NCI-H1105 treated with DMSO at 0.1 percent for 48 hours (cell line): ENCODE measurements around the gene EEF1A1.
A peak's percentile ranks its signal among the peaks of the same experiment; 100 is the strongest.
"Not testable (repeated sequence)": the region's sequence is repeated elsewhere in the genome, so short reads cannot be mapped to it uniquely, and the experiment has no call there.

Source experiments
- DNase-seq: peaks from one replicate; lab custom pipeline; 2025; lab: John Stamatoyannopoulos, UW

The EEF1A1 gene

GRCh38 chr6:73537677-73538076, 16.8 kb upstream of the EEF1A1 start:
- DNase-seq = no peak

- DNase-seq = no peak
Observed at GRCh38 chr6:73534628-73535027, 13.8 kb upstream of the EEF1A1 start.

GRCh38 chr6:73532293-73532692, 11.5 kb upstream of the EEF1A1 start:
- no peak for DNase-seq

- no peak for DNase-seq
Observed at GRCh38 chr6:73528897-73529296, 8.1 kb upstream of the EEF1A1 start.

- no peak for DNase-seq
Observed at GRCh38 chr6:73525546-73526330, 4.9 kb upstream of the EEF1A1 start.

GRCh38 chr6:73523434-73524123, 2.7 kb upstream of the EEF1A1 start:
- no peak for DNase-seq

- peak; percentile 76 for DNase-seq
Observed at GRCh38 chr6:73521351-73521985, 636 bp upstream of the EEF1A1 start.

- DNase-seq = peak; percentile 50
Observed at GRCh38 chr6:73519926-73520687, 725 bp downstream of the EEF1A1 start.

- not testable (repeated sequence) for DNase-seq
Observed at GRCh38 chr6:73518982-73519881, 1.6 kb downstream of the EEF1A1 start.

GRCh38 chr6:73518100-73518981, 2.5 kb downstream of the EEF1A1 start:
- not testable (repeated sequence) for DNase-seq

- no peak for DNase-seq
Observed at GRCh38 chr6:73516514-73517489, 4.0 kb downstream of the EEF1A1 start.

GRCh38 chr6:73515204-73515655, 5.6 kb downstream of the EEF1A1 start:
- no peak for DNase-seq

GRCh38 chr6:73514746-73515110, 6.1 kb downstream of the EEF1A1 start:
- no peak for DNase-seq

GRCh38 chr6:73513496-73513854, 7.4 kb downstream of the EEF1A1 start:
- no peak for DNase-seq

- no peak for DNase-seq
Observed at GRCh38 chr6:73511796-73512195, 9.0 kb downstream of the EEF1A1 start.

- no peak for DNase-seq
Observed at GRCh38 chr6:73509851-73510250, 11.0 kb downstream of the EEF1A1 start.

- no peak for DNase-seq
Observed at GRCh38 chr6:73508776-73509175, 12.1 kb downstream of the EEF1A1 start.

GRCh38 chr6:73506246-73506645, 14.6 kb downstream of the EEF1A1 start:
- DNase-seq = no peak

- not testable (repeated sequence) for DNase-seq
Observed at GRCh38 chr6:73505705-73506104, 15.1 kb downstream of the EEF1A1 start.
